ENCODE measurements around the gene MAN1C1.

Gene MAN1C1

DNA sequence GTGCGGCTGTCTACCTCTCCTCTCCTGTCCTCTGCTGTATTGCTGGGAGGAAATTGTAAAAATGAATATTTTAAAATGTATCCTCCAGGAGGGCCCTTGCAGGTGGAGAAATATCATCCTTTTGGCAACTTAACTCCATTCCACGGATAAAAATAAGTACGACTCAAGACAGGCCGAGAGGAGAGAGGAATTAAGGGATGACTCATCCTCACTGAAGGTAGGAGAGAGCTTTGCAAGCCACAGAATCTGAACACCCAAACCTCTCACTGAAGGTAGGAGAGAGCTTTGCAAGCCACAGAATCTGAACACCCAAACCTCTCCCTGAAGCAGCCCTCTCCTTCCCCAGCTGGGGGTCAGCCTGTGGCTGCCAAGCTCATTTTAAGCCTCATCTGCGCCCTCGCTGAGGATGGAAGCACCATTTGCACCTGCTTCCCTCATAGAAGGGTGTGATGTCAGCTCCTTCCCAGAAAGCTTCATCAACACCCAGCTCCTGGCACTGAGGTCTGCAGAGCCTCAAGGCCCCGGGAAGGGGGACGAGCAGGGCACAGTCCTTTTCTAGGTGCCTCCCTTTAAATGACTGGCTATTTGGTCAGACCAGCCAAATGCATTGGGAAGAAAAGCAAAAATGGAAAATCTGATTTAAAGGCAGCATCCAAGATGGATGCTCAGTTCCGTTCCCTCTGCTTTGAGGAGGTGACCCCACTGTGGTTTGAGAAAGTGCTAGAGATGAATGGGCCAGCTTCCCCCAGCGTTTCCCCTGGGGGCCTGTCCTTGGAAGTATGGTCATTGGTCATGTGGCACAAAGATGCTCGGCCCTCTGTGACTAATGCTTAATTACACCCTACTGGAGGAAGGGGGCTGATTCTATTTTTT lies 170.5 kb downstream of the MAN1C1 start:
- no peak overlapping the region for H3K4ac ChIP-seq (ENCODE audit: low read length)
- WGBS, 2 donors (ENCODE audit: extremely low coverage in 2 of 2, insufficient read length in 2 of 2, insufficient replicate concordance in 1 of 2): no CpG with 5 or more reads among the region's 11 CpGs
- no peak overlapping the region for H4K8ac ChIP-seq (ENCODE audit: low read depth, low read length)
- H3K27me3 ChIP-seq (ENCODE audit: control insufficient read depth in 3 of 3, insufficient read depth in 3 of 3, low read depth in 1 of 3, low read length in 3 of 3): no peaks in the 10 kb centered on the region
- H3K4me3 ChIP-seq (ENCODE audit: low read length in 2 of 2): no peak overlapping the region
- H3K23ac ChIP-seq (ENCODE audit: low read depth, low read length, poor library complexity): no peak overlapping the region
- no peak overlapping the region for H2BK15ac ChIP-seq (ENCODE audit: low read length)
- H3K4me2 ChIP-seq (ENCODE audit: insufficient read depth, low read length, poor library complexity, severe bottlenecking): no peak overlapping the region
- H3K9ac ChIP-seq (ENCODE audit: low read depth, low read length, poor library complexity): no peak overlapping the region
- no peak overlapping the region for H2AK5ac ChIP-seq (ENCODE audit: low read depth, low read length)
- H3K9me3 ChIP-seq (replicated peaks in 1 of 2; ENCODE audit: control insufficient read depth in 2 of 2, insufficient read depth in 1 of 2, low read depth in 1 of 2, low read length in 2 of 2): no peaks in the 10 kb centered on the region
- H3K14ac ChIP-seq (ENCODE audit: low read length): no peak overlapping the region
- H3K27ac ChIP-seq (replicated peaks; ENCODE audit: low read length): no peak overlapping the region
- H2BK5ac ChIP-seq (ENCODE audit: low read length): no peak overlapping the region
- H3K79me1 ChIP-seq (ENCODE audit: low read depth, low read length): no peaks in the 10 kb centered on the region
- H4K91ac ChIP-seq (ENCODE audit: low read depth, low read length, poor library complexity): no peak overlapping the region
- H3K4me1 ChIP-seq (ENCODE audit: control insufficient read depth in 2 of 2, insufficient read depth in 1 of 2, low read depth in 1 of 2, low read length in 2 of 2): peaks cover 4 to 49% of the 10 kb centered on the region in 2 donors
- no peak overlapping the region for H2BK120ac ChIP-seq (ENCODE audit: low read depth, low read length)
- no peak overlapping the region for H2BK12ac ChIP-seq (ENCODE audit: low read length)
- H2AFZ ChIP-seq (ENCODE audit: low read length): no peak overlapping the region
- DNase-seq (ENCODE audit: low spot score): no peak
- no peak overlapping the region for H3K18ac ChIP-seq (ENCODE audit: low read length)
- no peaks in the 10 kb centered on the region for H3K36me3 ChIP-seq (replicated peaks in 1 of 2; ENCODE audit: control insufficient read depth in 2 of 2, insufficient read depth in 2 of 2, low read length in 2 of 2)

DNA sequence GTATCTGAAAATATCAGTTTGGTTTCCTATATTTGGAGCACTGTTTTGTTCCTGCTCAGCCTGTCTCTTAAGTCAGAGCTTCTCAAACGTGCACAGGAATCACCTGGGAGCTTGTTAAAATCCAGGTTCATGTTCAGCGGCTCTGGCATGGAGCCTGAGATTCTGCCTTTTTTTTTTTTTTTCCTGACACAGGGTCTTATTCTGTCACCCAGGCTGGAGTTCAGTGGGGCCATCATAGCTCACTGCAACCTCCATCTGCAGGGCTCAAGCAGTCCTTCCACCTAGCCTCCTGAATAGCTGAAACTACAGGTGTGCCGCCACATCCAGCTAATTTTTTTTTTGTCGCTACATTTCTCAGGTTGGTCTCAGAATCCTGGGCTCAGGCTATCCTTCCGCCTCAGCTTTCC lies 171.2 kb downstream of the MAN1C1 start:
- Histone ChIP-seq H3K4ac (ENCODE audit: low read length) (no peak overlapping the region), H3K18ac (ENCODE audit: low read length) (no peak overlapping the region), H2AFZ (ENCODE audit: low read length) (no peak overlapping the region), H2BK5ac (ENCODE audit: low read length) (no peak overlapping the region), H2BK120ac (ENCODE audit: low read depth, low read length) (no peak overlapping the region), H3K4me3 (ENCODE audit: low read length in 2 of 2) (no peak overlapping the region), H3K36me3 (replicated peaks in 1 of 2; ENCODE audit: control insufficient read depth in 2 of 2, insufficient read depth in 2 of 2, low read length in 2 of 2) (no peaks in the 10 kb centered on the region), H4K8ac (ENCODE audit: low read depth, low read length) (no peak overlapping the region), H2BK12ac (ENCODE audit: low read length) (no peak overlapping the region), H3K9ac (ENCODE audit: low read depth, low read length, poor library complexity) (no peak overlapping the region), H3K27ac (replicated peaks; ENCODE audit: low read length) (no peak overlapping the region), H3K4me2 (ENCODE audit: insufficient read depth, low read length, poor library complexity, severe bottlenecking) (no peak overlapping the region), H3K79me1 (ENCODE audit: low read depth, low read length) (no peaks in the 10 kb centered on the region), H3K23ac (ENCODE audit: low read depth, low read length, poor library complexity) (no peak overlapping the region), H3K9me3 (replicated peaks in 1 of 2; ENCODE audit: control insufficient read depth in 2 of 2, insufficient read depth in 1 of 2, low read depth in 1 of 2, low read length in 2 of 2) (no peaks in the 10 kb centered on the region), H3K27me3 (ENCODE audit: control insufficient read depth in 3 of 3, insufficient read depth in 3 of 3, low read depth in 1 of 3, low read length in 3 of 3) (no peaks in the 10 kb centered on the region), H3K14ac (ENCODE audit: low read length) (no peak overlapping the region), H4K91ac (ENCODE audit: low read depth, low read length, poor library complexity) (no peak overlapping the region), H3K4me1 (ENCODE audit: control insufficient read depth in 2 of 2, insufficient read depth in 1 of 2, low read depth in 1 of 2, low read length in 2 of 2) (peaks cover 4 to 48% of the 10 kb centered on the region in 2 donors), H2BK15ac (ENCODE audit: low read length) (no peak overlapping the region), H2AK5ac (ENCODE audit: low read depth, low read length) (no peak overlapping the region)
- no CpG with 5 or more reads among the region's 5 CpGs for WGBS, 2 donors (ENCODE audit: extremely low coverage in 2 of 2, insufficient read length in 2 of 2, insufficient replicate concordance in 1 of 2)
- no peak for DNase-seq (ENCODE audit: low spot score)

DNA sequence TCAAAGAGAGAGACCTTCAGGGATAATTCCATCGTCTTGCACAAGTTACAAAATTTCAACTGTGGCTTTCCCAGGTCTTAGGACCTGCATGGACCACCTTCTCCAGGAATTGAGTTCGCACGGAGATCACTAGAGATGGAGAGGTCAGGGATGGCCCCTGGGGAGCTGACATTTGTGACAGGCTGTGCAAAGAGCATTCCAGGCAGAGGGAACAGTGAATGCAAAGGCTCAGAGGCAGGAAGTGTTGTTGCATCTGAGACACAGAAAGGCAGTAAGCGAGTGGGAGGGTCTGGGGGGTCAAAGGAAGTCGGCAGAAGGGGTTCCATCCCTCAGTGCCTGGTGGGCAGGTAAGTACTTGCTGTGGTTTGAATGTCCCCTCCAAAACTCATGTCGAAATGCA lies 173.9 kb downstream of the MAN1C1 start:
- Histone ChIP-seq H4K8ac (ENCODE audit: low read depth, low read length) (no peak overlapping the region), H3K4ac (ENCODE audit: low read length) (no peak overlapping the region), H3K14ac (ENCODE audit: low read length) (no peak overlapping the region), H3K27me3 (ENCODE audit: control insufficient read depth in 3 of 3, insufficient read depth in 3 of 3, low read depth in 1 of 3, low read length in 3 of 3) (no peaks in the 10 kb centered on the region), H3K9me3 (replicated peaks in 1 of 2; ENCODE audit: control insufficient read depth in 2 of 2, insufficient read depth in 1 of 2, low read depth in 1 of 2, low read length in 2 of 2) (no peaks in the 10 kb centered on the region), H4K91ac (ENCODE audit: low read depth, low read length, poor library complexity) (no peak overlapping the region), H3K4me2 (ENCODE audit: insufficient read depth, low read length, poor library complexity, severe bottlenecking) (no peak overlapping the region), H2BK5ac (ENCODE audit: low read length) (no peak overlapping the region), H2AFZ (ENCODE audit: low read length) (no peak overlapping the region), H3K27ac (replicated peaks; ENCODE audit: low read length) (no peak overlapping the region), H3K9ac (ENCODE audit: low read depth, low read length, poor library complexity) (no peak overlapping the region), H2BK12ac (ENCODE audit: low read length) (no peak overlapping the region), H3K18ac (ENCODE audit: low read length) (no peak overlapping the region), H3K4me3 (ENCODE audit: low read length in 2 of 2) (no peak overlapping the region), H2BK15ac (ENCODE audit: low read length) (no peak overlapping the region), H3K79me1 (ENCODE audit: low read depth, low read length) (no peaks in the 10 kb centered on the region), H3K36me3 (replicated peaks in 1 of 2; ENCODE audit: control insufficient read depth in 2 of 2, insufficient read depth in 2 of 2, low read length in 2 of 2) (no peaks in the 10 kb centered on the region), H3K4me1 (ENCODE audit: control insufficient read depth in 2 of 2, insufficient read depth in 1 of 2, low read depth in 1 of 2, low read length in 2 of 2) (peaks cover 1 to 29% of the 10 kb centered on the region in 2 donors), H3K23ac (ENCODE audit: low read depth, low read length, poor library complexity) (no peak overlapping the region), H2BK120ac (ENCODE audit: low read depth, low read length) (no peak overlapping the region), H2AK5ac (ENCODE audit: low read depth, low read length) (no peak overlapping the region)
- no CpG with 5 or more reads among the region's 6 CpGs for WGBS, 2 donors (ENCODE audit: extremely low coverage in 2 of 2, insufficient read length in 2 of 2, insufficient replicate concordance in 1 of 2)
- no peak for DNase-seq (ENCODE audit: low spot score)

DNA sequence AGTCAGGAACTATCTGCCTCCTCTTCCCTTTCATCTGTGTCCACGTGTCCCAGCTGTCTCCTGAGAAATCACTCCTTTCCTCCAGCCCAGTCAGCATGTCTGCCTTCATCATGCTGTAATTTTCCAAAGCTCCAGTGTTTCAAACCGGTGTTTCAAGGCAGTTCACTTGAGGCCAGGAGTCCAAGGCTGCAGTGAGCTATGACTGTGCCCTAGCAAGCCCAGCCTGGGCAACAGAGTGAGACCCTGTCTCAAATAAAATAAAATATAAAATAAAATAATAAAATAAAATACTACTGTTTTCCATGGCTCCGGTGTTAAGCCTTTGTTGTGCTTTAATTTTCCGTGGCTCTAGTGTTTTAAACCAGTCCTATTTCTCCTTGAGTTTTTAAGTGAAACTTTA lies 175.5 kb downstream of the MAN1C1 start:
- Histone ChIP-seq H3K79me1 (ENCODE audit: low read depth, low read length) (no peaks in the 10 kb centered on the region), H2BK12ac (ENCODE audit: low read length) (no peak overlapping the region), H3K9ac (ENCODE audit: low read depth, low read length, poor library complexity) (no peak overlapping the region), H3K27me3 (ENCODE audit: control insufficient read depth in 3 of 3, insufficient read depth in 3 of 3, low read depth in 1 of 3, low read length in 3 of 3) (no peaks in the 10 kb centered on the region), H3K4me3 (ENCODE audit: low read length in 2 of 2) (no peak overlapping the region), H2BK15ac (ENCODE audit: low read length) (no peak overlapping the region), H4K91ac (ENCODE audit: low read depth, low read length, poor library complexity) (no peak overlapping the region), H3K4ac (ENCODE audit: low read length) (no peak overlapping the region), H2AK5ac (ENCODE audit: low read depth, low read length) (no peak overlapping the region), H3K27ac (replicated peaks; ENCODE audit: low read length) (no peak overlapping the region), H4K8ac (ENCODE audit: low read depth, low read length) (no peak overlapping the region), H3K4me1 (ENCODE audit: control insufficient read depth in 2 of 2, insufficient read depth in 1 of 2, low read depth in 1 of 2, low read length in 2 of 2) (peaks cover 4 to 22% of the 10 kb centered on the region in 2 donors), H2BK120ac (ENCODE audit: low read depth, low read length) (no peak overlapping the region), H3K36me3 (replicated peaks in 1 of 2; ENCODE audit: control insufficient read depth in 2 of 2, insufficient read depth in 2 of 2, low read length in 2 of 2) (no peaks in the 10 kb centered on the region), H3K4me2 (ENCODE audit: insufficient read depth, low read length, poor library complexity, severe bottlenecking) (no peak overlapping the region), H3K9me3 (replicated peaks in 1 of 2; ENCODE audit: control insufficient read depth in 2 of 2, insufficient read depth in 1 of 2, low read depth in 1 of 2, low read length in 2 of 2) (no peaks in the 10 kb centered on the region), H2AFZ (ENCODE audit: low read length) (no peak overlapping the region), H3K23ac (ENCODE audit: low read depth, low read length, poor library complexity) (no peak overlapping the region), H3K14ac (ENCODE audit: low read length) (no peak overlapping the region), H3K18ac (ENCODE audit: low read length) (no peak overlapping the region), H2BK5ac (ENCODE audit: low read length) (no peak overlapping the region)
- WGBS, 2 donors (ENCODE audit: extremely low coverage in 2 of 2, insufficient read length in 2 of 2, insufficient replicate concordance in 1 of 2): no CpG with 5 or more reads among the region's 4 CpGs
- DNase-seq (ENCODE audit: low spot score): no peak
